GM10266 (cell line): ENCODE results near the gene DAB1.

Experiments
- DNase-seq: peaks from one replicate; pipeline ENCODE4 v3.0.0; 2012; ENCODE audit errors: extremely low spot score
- CTCF ChIP-seq: IDR thresholded peaks from 2 replicates; pipeline ENCODE4 v1.5.1; 2012; ENCODE audit warnings: mild to moderate bottlenecking, low read depth; ENCODE audit not compliant: control insufficient read depth, insufficient read depth; ENCODE audit errors: missing control alignments

Gene DAB1

GRCh38 chr1:57065442-57065841, 358.4 kb downstream of the DAB1 start:
- no peak for TF ChIP-seq CTCF
- no peak for DNase-seq

GRCh38 chr1:57064379-57065140, 359.3 kb downstream of the DAB1 start:
- TF ChIP-seq CTCF, result no peak
- no peak for DNase-seq

GRCh38 chr1:57063406-57064125, 360.3 kb downstream of the DAB1 start:
- DNase-seq, result no peak

DNA sequence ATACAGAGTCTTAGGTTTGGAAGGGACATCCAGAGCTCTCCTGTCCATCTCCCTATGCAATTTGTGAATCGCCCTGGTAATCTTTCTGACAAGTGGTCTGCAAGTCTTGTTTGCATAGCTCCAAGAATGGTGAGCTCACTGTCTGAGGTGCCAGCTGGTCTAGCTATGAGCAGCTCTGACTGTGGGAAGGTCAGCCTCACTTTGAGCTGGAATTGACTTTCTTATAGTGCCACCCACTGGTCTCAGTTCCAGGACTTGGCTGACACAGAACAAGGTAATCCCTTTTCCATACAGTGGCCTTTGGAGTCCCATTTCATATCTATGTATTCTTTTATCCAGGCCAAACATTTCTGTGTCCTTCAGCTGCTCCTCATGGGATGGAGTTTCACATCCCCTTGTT, 362.5 kb downstream of the DAB1 start:
- DNase-seq, result no peak
- TF ChIP-seq CTCF, result no peak

More at GRCh38 chr1:57063406-57064125, 360.3 kb downstream of the DAB1 start:
- TF ChIP-seq CTCF, result no peak

DNA sequence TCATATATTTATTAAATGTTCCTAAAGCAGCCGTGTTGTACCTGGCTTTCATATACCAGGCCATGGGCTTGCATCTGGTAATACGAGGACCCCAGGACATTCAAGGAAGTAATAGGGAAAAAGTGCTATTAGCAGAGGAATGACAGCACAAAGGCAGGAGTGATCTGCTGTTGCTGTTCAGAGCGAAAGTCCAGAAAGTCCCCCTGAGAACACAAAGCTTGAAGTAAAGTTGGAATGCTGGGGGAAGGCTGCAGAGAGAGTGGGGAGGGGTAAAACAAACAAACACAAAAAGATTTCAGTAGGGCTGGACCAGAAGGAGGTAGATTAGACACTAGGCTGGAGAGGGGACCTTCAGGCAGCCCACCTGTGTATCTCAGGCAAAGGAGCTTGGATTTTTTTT, 363.4 kb downstream of the DAB1 start:
- no peak for DNase-seq
- no peak for TF ChIP-seq CTCF

- TF ChIP-seq CTCF, result no peak
- no peak for DNase-seq
These were observed 365.0 kb downstream of the DAB1 start for GRCh38 chr1:57058652-57059501.

DNA sequence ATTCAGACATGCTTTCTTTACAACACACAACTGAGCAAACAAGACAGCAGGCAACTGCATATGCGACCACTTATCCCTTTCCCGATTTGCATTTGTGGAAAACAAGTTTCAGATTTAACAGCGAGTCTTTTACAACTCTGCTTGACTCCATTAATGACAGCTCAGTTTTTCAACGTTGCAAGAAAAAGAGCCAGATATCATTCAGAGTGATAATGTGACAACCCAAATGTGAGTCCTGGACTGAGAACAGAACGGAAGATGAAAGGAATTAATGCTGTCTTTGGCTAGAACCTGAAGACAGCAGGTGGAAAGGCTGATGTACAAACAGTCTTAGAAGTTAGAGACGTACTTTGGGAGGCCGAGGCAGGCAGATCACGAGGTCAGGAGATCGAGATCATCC, 375.0 kb downstream of the DAB1 start:
- no peak for TF ChIP-seq CTCF
- DNase-seq, result no peak
